ENCODE measurements around the gene DYNC1LI1. TPM values are rescaled to one million over a fixed set of nuclear protein-coding genes. Genes with fewer than 3 reads are reported as not detected.

The DYNC1LI1 gene
- polyA plus RNA-seq, 1 donor (not counting 4 experiments of a cell fraction or from before 2014, with no cell fraction given), result 64.4 TPM

DNA sequence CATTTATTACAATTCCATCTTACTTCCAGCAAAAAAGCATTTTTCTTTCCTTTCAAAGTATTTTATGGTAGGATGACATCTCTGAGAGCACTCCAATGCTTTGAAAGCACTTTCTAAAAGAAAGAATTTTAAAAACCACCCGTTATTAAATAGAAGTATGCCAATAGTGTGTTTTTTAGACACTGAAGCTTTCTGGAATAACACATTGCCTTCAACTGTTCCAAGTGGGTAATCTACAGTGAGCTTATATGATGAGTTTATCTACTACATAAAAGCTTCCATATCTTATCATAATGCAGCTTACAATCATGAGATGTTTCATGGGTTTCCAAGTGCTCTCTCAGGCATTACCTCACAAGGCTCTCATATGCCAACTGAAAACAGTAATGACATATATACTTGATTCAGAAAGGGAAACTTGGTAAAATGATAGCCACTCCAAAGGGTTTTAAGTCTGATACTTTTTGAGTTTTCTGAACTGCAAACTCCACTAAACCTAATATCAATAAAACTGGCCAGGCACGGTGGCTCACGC is 82.1 kb downstream of the DYNC1LI1 start:
- Histone ChIP-seq H3K9me1 (ENCODE audit: control insufficient read depth, extremely low read depth, insufficient read depth, low read length) (no peaks in the 10 kb centered on the region), H3K79me2 (ENCODE audit: control insufficient read depth, insufficient read depth, low read length) (peaks cover 13% of the 10 kb centered on the region), H4K20me1 (ENCODE audit: control insufficient read depth, extremely low read depth, insufficient read depth, low read length) (no peaks in the 10 kb centered on the region), H3K27me3 (ENCODE audit: control insufficient read depth, extremely low read depth, insufficient read depth, low read length) (no peaks in the 10 kb centered on the region), H3K4me2 (ENCODE audit: control insufficient read depth, extremely low read depth, insufficient read depth, low read depth, low read length) (no peak overlapping the region), H2AFZ (ENCODE audit: control insufficient read depth, low read length) (no peak overlapping the region), H3K27ac (ENCODE audit: control insufficient read depth, insufficient read depth, low read length) (no peak overlapping the region), H3K9me3 (ENCODE audit: control insufficient read depth, low read depth, low read length) (no peaks in the 10 kb centered on the region), H3K4me3 (ENCODE audit: control insufficient read depth in 2 of 3, extremely low read depth in 1 of 3, insufficient read depth in 2 of 3, low read depth in 1 of 3, low read length in 3 of 3) (no peak overlapping the region), H3K9ac (ENCODE audit: control insufficient read depth, extremely low read depth, insufficient read depth, low read length) (no peak overlapping the region), H3K36me3 (ENCODE audit: control insufficient read depth in 2 of 2, extremely low read depth in 1 of 2, insufficient read depth in 2 of 2, low read length in 2 of 2) (peaks cover 4 to 7% of the 10 kb centered on the region in 2 experiments), H3K4me1 (ENCODE audit: control insufficient read depth, extremely low read depth, insufficient read depth, low read length) (peaks cover 2% of the 10 kb centered on the region)
- dilution Hi-C loops (cut with MboI; ENCODE audit: extremely low pct_ligation_motif_present, low sequenced_read_pairs), result no loop called here
- no peak for DNase-seq (ENCODE audit: low read depth, low spot score)
- TF ChIP-seq EZH2 (IDR thresholded peaks at IDR 0.05; ENCODE audit: low read length) (no peak), CTCF (optimal IDR thresholded peaks at IDR 0.05 in 1 of 3, IDR thresholded peaks at IDR 0.05 in 1 of 3, conservative IDR thresholded peaks at IDR 0.05 in 1 of 3; ENCODE audit: extremely low read depth in 1 of 3, insufficient read depth in 2 of 3, low read length in 3 of 3) (no peak)
- no peak for FAIRE-seq

DNA sequence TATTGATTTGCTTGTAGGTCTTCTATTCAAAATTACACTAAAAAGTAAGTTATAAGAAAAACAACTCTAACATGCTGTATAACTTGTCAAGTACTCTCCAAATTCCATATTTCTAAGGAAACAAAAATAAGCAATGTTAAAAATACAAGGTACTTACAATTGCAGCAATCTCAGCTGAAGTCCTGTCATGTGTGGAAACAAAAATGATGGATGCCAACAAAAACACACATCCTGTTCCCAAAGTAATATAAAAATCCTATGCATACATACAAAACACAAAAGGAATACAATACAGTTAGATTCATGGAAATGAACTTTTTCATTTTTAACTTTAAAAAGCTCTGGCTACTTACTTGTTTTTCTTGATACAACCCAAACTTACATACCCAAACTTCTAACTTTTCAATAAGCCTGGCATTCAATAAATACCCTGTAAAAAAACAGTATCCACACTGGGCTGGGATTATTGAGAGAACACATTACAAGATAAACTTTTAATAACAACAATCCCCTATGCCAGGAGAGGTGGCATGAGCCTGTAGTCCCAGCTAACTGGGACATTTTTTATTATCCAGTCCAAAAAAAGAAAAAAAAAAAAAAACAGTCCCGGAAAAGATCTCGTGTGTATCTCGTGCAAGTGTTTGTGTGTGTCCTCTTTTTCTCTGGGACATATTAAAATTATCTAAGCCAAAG is 82.7 kb downstream of the DYNC1LI1 start:
- no peak overlapping the region for H3K4me2 ChIP-seq (ENCODE audit: control insufficient read depth, extremely low read depth, insufficient read depth, low read depth, low read length)
- H3K79me2 ChIP-seq (ENCODE audit: control insufficient read depth, insufficient read depth, low read length), result peaks cover 8% of the 10 kb centered on the region
- H2AFZ ChIP-seq (ENCODE audit: control insufficient read depth, low read length), result no peak overlapping the region
- no peak for FAIRE-seq
- H3K9me3 ChIP-seq (ENCODE audit: control insufficient read depth, low read depth, low read length), result no peaks in the 10 kb centered on the region
- no peaks in the 10 kb centered on the region for H3K4me1 ChIP-seq (ENCODE audit: control insufficient read depth, extremely low read depth, insufficient read depth, low read length)
- peaks cover 6 to 7% of the 10 kb centered on the region in 2 experiments for H3K36me3 ChIP-seq (ENCODE audit: control insufficient read depth in 2 of 2, extremely low read depth in 1 of 2, insufficient read depth in 2 of 2, low read length in 2 of 2)
- no peaks in the 10 kb centered on the region for H4K20me1 ChIP-seq (ENCODE audit: control insufficient read depth, extremely low read depth, insufficient read depth, low read length)
- dilution Hi-C loops (cut with MboI; ENCODE audit: extremely low pct_ligation_motif_present, low sequenced_read_pairs), result no loop called here
- TF ChIP-seq EZH2 (IDR thresholded peaks at IDR 0.05; ENCODE audit: low read length) (no peak), CTCF (optimal IDR thresholded peaks at IDR 0.05 in 1 of 3, IDR thresholded peaks at IDR 0.05 in 1 of 3, conservative IDR thresholded peaks at IDR 0.05 in 1 of 3; ENCODE audit: extremely low read depth in 1 of 3, insufficient read depth in 2 of 3, low read length in 3 of 3) (no peak)
- H3K4me3 ChIP-seq (ENCODE audit: control insufficient read depth in 2 of 3, extremely low read depth in 1 of 3, insufficient read depth in 2 of 3, low read depth in 1 of 3, low read length in 3 of 3), result no peak overlapping the region
- H3K9ac ChIP-seq (ENCODE audit: control insufficient read depth, extremely low read depth, insufficient read depth, low read length), result no peak overlapping the region
- H3K9me1 ChIP-seq (ENCODE audit: control insufficient read depth, extremely low read depth, insufficient read depth, low read length), result no peaks in the 10 kb centered on the region
- no peak for DNase-seq (ENCODE audit: low read depth, low spot score)
- no peak overlapping the region for H3K27ac ChIP-seq (ENCODE audit: control insufficient read depth, insufficient read depth, low read length)
- no peaks in the 10 kb centered on the region for H3K27me3 ChIP-seq (ENCODE audit: control insufficient read depth, extremely low read depth, insufficient read depth, low read length)
